ENCODE measurements around the gene C11orf86. TPM values are rescaled to one million over a fixed set of nuclear protein-coding genes. Genes with fewer than 3 reads are reported as not detected.

The C11orf86 gene
- total RNA-seq, 1 donor from 2014 or later, result not detected

DNA sequence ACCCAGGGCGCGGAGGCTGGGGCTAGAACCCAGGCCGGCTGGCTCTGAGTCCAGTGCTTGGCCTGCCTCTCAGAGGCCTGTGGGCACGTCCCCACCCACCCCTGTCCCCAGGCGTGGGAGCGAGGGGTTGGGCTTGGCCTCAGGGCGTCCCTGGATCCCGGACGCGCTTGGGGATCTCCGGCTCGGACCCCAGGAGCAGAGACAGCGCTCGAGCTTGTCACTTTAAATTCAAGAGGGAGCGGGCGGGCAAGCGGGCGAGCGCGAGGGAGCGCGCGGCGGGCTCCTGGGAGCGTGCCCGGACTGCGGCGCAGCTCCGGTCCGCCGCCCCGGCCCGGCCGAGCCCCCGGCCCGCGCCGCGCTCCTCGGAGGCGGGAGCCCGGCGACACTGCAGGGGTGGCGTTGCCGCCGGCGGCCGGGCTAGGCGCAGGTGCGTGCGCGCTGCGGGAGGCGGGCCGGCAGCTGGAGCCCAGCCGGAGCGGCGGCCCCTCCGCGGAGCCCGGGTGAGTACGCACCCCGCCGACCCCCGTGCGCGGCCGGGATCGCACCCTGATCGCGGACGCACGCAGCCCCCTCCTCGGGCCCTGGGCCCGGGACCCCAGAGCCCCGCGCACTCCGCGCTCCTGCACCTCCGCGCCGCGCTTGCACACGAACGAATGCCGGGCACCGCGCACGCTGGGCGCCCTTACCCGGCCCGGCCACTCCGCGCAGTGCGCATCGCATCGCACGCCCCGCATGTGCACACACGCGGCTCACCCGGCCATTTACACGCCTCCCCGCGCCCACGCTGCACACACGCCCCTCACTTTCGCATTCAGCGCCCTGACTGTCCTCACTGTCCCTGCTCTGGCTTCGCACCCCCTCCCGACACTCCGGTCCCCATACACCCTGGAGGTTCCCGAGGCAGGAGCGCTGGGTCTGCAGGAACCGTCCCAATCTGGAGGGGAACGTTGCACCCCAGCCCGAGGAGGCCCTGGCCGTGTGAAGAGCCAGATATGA is 48.2 kb downstream of the C11orf86 start, which contains the start of gene SYT12:
TSS of gene SYT12 (plus strand) at position 174 of the 996 bp plus-strand sequence. CDS start 7,011 bp downstream, outside the sequence.
- ATAC-seq, result peak; percentile 39
- no peak for DNase-seq (ENCODE audit: low spot score)

DNA sequence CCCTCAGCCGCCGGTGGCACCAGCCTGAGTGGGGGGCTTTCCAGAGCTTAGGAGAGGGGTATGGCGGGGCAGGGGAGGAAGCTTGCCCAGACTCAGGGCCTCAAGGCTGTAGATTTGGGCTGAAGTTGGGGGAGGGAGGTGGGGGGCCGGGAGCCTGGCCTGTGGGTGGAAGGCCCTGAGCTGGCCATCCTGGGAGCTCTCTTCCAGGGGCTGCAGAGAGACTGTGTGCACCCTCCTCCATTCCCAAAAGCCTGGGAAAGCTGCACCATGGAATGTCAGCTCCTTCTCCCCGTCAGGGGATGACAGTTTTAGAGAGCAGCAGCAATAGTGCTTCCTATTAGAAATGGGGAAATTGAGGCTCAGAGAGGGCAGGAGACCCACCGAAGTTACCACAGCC is 48.9 kb downstream of the C11orf86 start:
- DNase-seq (ENCODE audit: low spot score) (no peak), ATAC-seq (no peak)

DNA sequence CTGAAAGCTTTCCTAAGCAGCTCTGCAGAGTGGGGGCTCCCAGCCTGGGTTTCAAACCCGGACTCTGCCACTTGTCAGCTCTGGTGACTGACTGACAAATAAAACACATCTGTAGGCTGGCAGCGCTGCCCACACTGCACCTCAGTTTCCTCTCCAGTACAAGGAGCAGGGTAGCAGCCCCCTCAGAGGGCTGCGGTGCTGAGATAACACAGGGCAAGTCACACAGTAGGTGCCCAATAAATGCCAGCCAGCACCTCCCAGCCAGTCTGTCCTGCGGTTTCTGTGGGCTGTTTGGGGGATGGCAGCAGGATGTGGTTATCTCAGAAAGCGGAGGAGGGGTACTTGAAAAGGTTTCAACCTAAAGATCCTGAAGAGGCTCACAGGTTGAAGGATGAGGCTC is 49.3 kb downstream of the C11orf86 start:
- ATAC-seq, result no peak
- no peak for DNase-seq (ENCODE audit: low spot score)

DNA sequence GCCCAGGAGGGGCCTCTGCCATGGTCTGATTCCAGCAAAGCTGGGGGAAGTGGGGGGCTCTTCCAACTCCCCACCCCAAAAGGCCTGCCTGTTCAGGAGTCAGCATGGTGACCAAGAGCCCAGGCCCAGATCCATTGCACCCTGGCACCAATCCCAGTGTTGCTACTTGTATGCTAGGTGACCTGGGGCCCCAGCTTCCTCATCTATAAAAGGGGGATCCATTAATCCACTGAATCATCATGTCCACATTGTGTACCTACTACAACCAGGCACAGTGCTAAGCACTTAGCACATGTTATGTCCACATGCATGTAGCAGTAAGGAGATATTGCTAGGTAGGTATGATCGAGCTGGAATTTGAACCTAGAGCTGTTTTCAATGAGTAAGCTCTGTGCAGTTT is 49.9 kb downstream of the C11orf86 start:
- DNase-seq (ENCODE audit: low spot score) (no peak), ATAC-seq (no peak)

DNA sequence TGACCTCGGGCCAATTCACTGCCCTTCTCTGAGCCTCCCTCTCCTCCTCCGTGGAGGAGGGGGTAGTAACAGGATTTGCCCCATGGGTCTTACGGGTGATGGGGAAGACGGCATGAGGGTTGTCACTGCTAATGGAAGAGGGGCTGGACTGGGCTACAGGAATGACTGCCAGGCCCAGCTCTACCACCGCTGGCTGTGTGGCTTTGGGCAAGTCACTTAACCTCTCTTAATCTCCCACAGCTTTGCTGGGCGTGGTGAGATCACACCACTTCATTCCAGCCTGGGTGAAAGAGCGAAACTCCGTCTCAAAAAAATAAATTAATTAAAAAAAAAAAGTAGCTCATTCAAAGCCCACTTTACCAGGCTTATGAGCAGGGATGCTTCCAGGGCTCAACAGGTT is 50.6 kb downstream of the C11orf86 start:
- ATAC-seq (no peak), DNase-seq (ENCODE audit: low spot score) (no peak)

Other genes with a start within 250 kb of the C11orf86 start
- gene SPTBN2, start 246.1 kb upstream of the C11orf86 start, total RNA-seq, result 55.1 TPM
- 3.2 TPM for gene RCE1, start 131.9 kb upstream of the C11orf86 start, total RNA-seq
- gene LRFN4, start 118.2 kb upstream of the C11orf86 start, total RNA-seq, result 1.1 TPM
- gene PC, start 16.9 kb upstream of the C11orf86 start, total RNA-seq, result 392 TPM
- 4.8 TPM for gene SYT12, start 47.8 kb downstream of the C11orf86 start, total RNA-seq
- 23.2 TPM for gene RHOD, start 81.5 kb downstream of the C11orf86 start, total RNA-seq
- gene KDM2A, start 144.0 kb downstream of the C11orf86 start, total RNA-seq, result 39.0 TPM